ENCODE data around the gene FXYD5. TPM values are rescaled to one million over a fixed set of nuclear protein-coding genes. Genes with fewer than 3 reads are reported as not detected.
"Not testable (repeated sequence)": the region's sequence is repeated elsewhere in the genome, so short reads cannot be mapped to it uniquely, and the experiment has no call there.

Gene FXYD5
- polyA plus RNA-seq, 5 donors, result 22.2 to 35.0 (median 30.1) TPM

- no peak for DNase-seq
These were observed 36.1 kb upstream of the FXYD5 start for GRCh38 chr19:35118268-35119020.

- DNase-seq, result no peak
These were observed 35.4 kb upstream of the FXYD5 start for GRCh38 chr19:35119091-35119490.

GRCh38 chr19:35119578-35120155 lies 34.9 kb upstream of the FXYD5 start:
- no peak for DNase-seq

GRCh38 chr19:35120492-35120891 lies 34.0 kb upstream of the FXYD5 start:
- DNase-seq, result no peak

- DNase-seq, result no peak
These were observed 33.6 kb upstream of the FXYD5 start for GRCh38 chr19:35120898-35121297.

- DNase-seq, result no peak
These were observed 31.6 kb upstream of the FXYD5 start for GRCh38 chr19:35122687-35123551.

GRCh38 chr19:35123573-35123972 lies 31.0 kb upstream of the FXYD5 start:
- DNase-seq, result no peak

GRCh38 chr19:35124098-35125060 lies 30.2 kb upstream of the FXYD5 start:
- peak; percentile 94 for DNase-seq

GRCh38 chr19:35125270-35125717 lies 29.2 kb upstream of the FXYD5 start:
- no peak for DNase-seq

- no peak for DNase-seq
These were observed 28.5 kb upstream of the FXYD5 start for GRCh38 chr19:35125749-35126623.

- DNase-seq, result no peak
These were observed 27.9 kb upstream of the FXYD5 start for GRCh38 chr19:35126624-35126959.

- DNase-seq, result no peak
These were observed 26.7 kb upstream of the FXYD5 start for GRCh38 chr19:35127871-35128270.

- no peak for DNase-seq
These were observed 26.0 kb upstream of the FXYD5 start for GRCh38 chr19:35128398-35129057.

- DNase-seq, result not testable (repeated sequence)
These were observed 24.7 kb upstream of the FXYD5 start for GRCh38 chr19:35129724-35130274.

GRCh38 chr19:35130761-35131720 lies 23.5 kb upstream of the FXYD5 start:
- DNase-seq, result no peak

GRCh38 chr19:35132254-35132653 lies 22.3 kb upstream of the FXYD5 start:
- no peak for DNase-seq

GRCh38 chr19:35133826-35134225 lies 20.7 kb upstream of the FXYD5 start:
- no peak for DNase-seq

- DNase-seq, result no peak
These were observed 19.8 kb upstream of the FXYD5 start, which contains the start of gene LGI4 for GRCh38 chr19:35134601-35135242. Gene LGI4 (minus strand): TSS chr19:35135059. CDS start chr19:35134680, 379 bp downstream.

Data from right lung (tissue), 5 donors.